B cell (primary cell): ENCODE measurements around the gene HES4.

Source experiments
- EZH2 ChIP-seq: IDR thresholded peaks from 2 replicates; pipeline ENCODE4 v1.6.1; 2012; ENCODE audit warnings: borderline replicate concordance, low read depth, mild to moderate bottlenecking, moderate library complexity, low read length; ENCODE audit not compliant: insufficient read depth, poor library complexity, severe bottlenecking
- TF ChIP-seq, protein P1 (sequence below): fragments of 200-600 bp; IDR thresholded peaks from one replicate; pipeline ENCODE4 v1.8.0; 2022; ENCODE audit warnings: antibody characterized with exemption, mild to moderate bottlenecking

DNA sequence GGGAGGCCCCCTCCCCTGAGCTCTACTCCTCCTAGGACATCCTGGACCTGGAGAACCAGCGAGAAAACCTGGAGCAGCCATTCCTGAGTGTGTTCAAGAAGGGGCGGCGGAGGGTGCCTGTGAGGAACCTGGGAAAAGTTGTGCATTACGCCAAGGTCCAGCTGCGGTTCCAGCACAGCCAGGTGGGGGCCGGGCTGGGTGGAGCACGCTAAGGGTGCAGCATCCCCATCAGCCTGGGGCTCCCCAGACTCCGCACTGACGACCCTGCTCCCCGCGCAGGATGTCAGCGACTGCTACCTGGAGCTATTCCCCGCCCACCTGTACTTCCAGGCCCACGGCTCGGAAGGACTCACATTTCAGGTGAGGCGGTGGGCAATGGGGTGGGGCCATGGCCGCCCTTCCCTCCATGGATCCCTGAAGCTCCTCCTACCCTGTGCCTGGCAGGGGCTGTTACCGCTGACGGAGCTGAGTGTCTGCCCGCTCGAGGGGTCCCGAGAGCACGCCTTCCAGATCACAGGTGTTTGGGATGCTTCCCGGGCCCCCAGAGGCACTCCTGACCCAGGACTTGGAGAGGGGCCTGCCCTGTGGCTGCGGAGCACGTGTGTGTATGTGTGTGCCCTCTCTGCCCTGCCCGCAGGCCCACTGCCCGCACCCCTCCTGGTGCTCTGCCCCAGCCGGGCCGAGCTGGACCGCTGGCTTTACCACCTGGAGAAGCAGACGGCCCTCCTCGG lies 29.5 kb downstream of the HES4 start:
- TF ChIP-seq, protein P1, sequence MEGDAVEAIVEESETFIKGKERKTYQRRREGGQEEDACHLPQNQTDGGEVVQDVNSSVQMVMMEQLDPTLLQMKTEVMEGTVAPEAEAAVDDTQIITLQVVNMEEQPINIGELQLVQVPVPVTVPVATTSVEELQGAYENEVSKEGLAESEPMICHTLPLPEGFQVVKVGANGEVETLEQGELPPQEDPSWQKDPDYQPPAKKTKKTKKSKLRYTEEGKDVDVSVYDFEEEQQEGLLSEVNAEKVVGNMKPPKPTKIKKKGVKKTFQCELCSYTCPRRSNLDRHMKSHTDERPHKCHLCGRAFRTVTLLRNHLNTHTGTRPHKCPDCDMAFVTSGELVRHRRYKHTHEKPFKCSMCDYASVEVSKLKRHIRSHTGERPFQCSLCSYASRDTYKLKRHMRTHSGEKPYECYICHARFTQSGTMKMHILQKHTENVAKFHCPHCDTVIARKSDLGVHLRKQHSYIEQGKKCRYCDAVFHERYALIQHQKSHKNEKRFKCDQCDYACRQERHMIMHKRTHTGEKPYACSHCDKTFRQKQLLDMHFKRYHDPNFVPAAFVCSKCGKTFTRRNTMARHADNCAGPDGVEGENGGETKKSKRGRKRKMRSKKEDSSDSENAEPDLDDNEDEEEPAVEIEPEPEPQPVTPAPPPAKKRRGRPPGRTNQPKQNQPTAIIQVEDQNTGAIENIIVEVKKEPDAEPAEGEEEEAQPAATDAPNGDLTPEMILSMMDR, result no peak
- TF ChIP-seq EZH2, result no peak
